HG02884 (cell line): ENCODE measurements around the gene AADAC.
"Not testable (repeated sequence)": the region's sequence is repeated elsewhere in the genome, so short reads cannot be mapped to it uniquely, and the experiment has no call there.

Experiments
- ATAC-seq: cut with Tn5 transposase; IDR thresholded peaks from one replicate; pipeline ENCODE4 v1.9.1; 2021; ENCODE audit warnings: mild to moderate bottlenecking, moderate library complexity; ENCODE audit not compliant: unreplicated experiment

AADAC gene

GRCh38 chr3:151813799-151814198 lies at the start of gene AADAC:
Gene AADAC (plus strand): TSS chr3:151814116. CDS start chr3:151814163, 47 bp downstream.
- ATAC-seq: no peak

- ATAC-seq: not testable (repeated sequence)
Observed at GRCh38 chr3:151764699-151765098, 49.2 kb upstream of the AADAC start.

- ATAC-seq: no peak
Observed at GRCh38 chr3:151765685-151766084, 48.2 kb upstream of the AADAC start.

- ATAC-seq: no peak
Observed at GRCh38 chr3:151766454-151766853, 47.5 kb upstream of the AADAC start.

GRCh38 chr3:151768393-151768930 lies 45.5 kb upstream of the AADAC start:
- ATAC-seq: no peak

GRCh38 chr3:151769175-151769574 lies 44.7 kb upstream of the AADAC start:
- no peak for ATAC-seq

GRCh38 chr3:151770956-151771355 lies 43.0 kb upstream of the AADAC start:
- ATAC-seq: no peak

GRCh38 chr3:151772825-151773480 lies 41.0 kb upstream of the AADAC start:
- no peak for ATAC-seq

- no peak for ATAC-seq
Observed at GRCh38 chr3:151774235-151774634, 39.7 kb upstream of the AADAC start.

- no peak for ATAC-seq
Observed at GRCh38 chr3:151774910-151775309, 39.0 kb upstream of the AADAC start.

GRCh38 chr3:151775314-151776258 lies 38.3 kb upstream of the AADAC start:
- ATAC-seq: no peak

GRCh38 chr3:151776259-151776740 lies 37.6 kb upstream of the AADAC start:
- ATAC-seq: no peak

GRCh38 chr3:151777880-151778279 lies 36.0 kb upstream of the AADAC start:
- no peak for ATAC-seq

GRCh38 chr3:151787626-151788025 lies 26.3 kb upstream of the AADAC start:
- ATAC-seq: no peak

- ATAC-seq: no peak
Observed at GRCh38 chr3:151788401-151788800, 25.5 kb upstream of the AADAC start.

- ATAC-seq: no peak
Observed at GRCh38 chr3:151789853-151790463, 24.0 kb upstream of the AADAC start.

- not testable (repeated sequence) for ATAC-seq
Observed at GRCh38 chr3:151790763-151791162, 23.2 kb upstream of the AADAC start.

- no peak for ATAC-seq
Observed at GRCh38 chr3:151792411-151792810, 21.5 kb upstream of the AADAC start.

- no peak for ATAC-seq
Observed at GRCh38 chr3:151793636-151794035, 20.3 kb upstream of the AADAC start.

GRCh38 chr3:151794080-151794479 lies 19.8 kb upstream of the AADAC start:
- no peak for ATAC-seq

- ATAC-seq: no peak
Observed at GRCh38 chr3:151795276-151795675, 18.6 kb upstream of the AADAC start.
